GM12878 (cell line): Measurements from ENCODE around the gene TNFSF11. TPM values are rescaled to one million over a fixed set of nuclear protein-coding genes. Genes with fewer than 3 reads are reported as not detected.

Experiments
- ATF2 ChIP-seq: IDR thresholded peaks from 2 replicates; pipeline ENCODE4 v1.6.1; 2012; ENCODE audit warnings: low read length, inconsistent platforms
- ATF7 ChIP-seq: fragments of 450-650 bp; IDR thresholded peaks from 2 replicates; pipeline ENCODE4 v1.6.1; 2016; ENCODE audit warnings: low read depth, mild to moderate bottlenecking
- BCL11A ChIP-seq: IDR thresholded peaks from 2 replicates; pipeline ENCODE4 v1.6.1; 2011; ENCODE audit warnings: low read depth, low read length
- BMI1 ChIP-seq: fragments of 450-650 bp; IDR thresholded peaks from 2 replicates; pipeline ENCODE4 v1.6.1; 2016; ENCODE audit warnings: mild to moderate bottlenecking, moderate library complexity, borderline replicate concordance
- CEBPB ChIP-seq, 2 experiments: fragments of 150-350 bp in 1 of 2; IDR thresholded peaks; 2 replicates each; pipeline ENCODE4 v1.6.1; 2012 to 2014; ENCODE audit warnings: low read depth in 2 of 2, low read length in 2 of 2, borderline replicate concordance in 1 of 2, inconsistent platforms in 1 of 2
- CHD1 ChIP-seq: IDR thresholded peaks from 2 replicates; pipeline ENCODE4 v1.6.1; 2012; ENCODE audit warnings: low read depth, low read length, improper control_type of control experiment
- EZH2 ChIP-seq: IDR thresholded peaks from 2 replicates; pipeline ENCODE4 v1.6.1; 2012; ENCODE audit warnings: low read depth, mild to moderate bottlenecking, control low read depth, inconsistent platforms, low read length, borderline replicate concordance; ENCODE audit not compliant: control insufficient read depth
- HDAC6 ChIP-seq: fragments of 200-600 bp; sonication (generic); IDR thresholded peaks from one replicate; pipeline ENCODE4 v1.8.0; 2017; ENCODE audit warnings: antibody characterized with exemption; ENCODE audit not compliant: unreplicated experiment
- LARP7 ChIP-seq: fragments of 450-650 bp; IDR thresholded peaks from 2 replicates; pipeline ENCODE4 v1.6.1; 2017; ENCODE audit warnings: mild to moderate bottlenecking
- MTA3 ChIP-seq: IDR thresholded peaks from 2 replicates; pipeline ENCODE4 v1.6.1; 2012; ENCODE audit warnings: low read length, inconsistent platforms, borderline replicate concordance
- NRF1 ChIP-seq: conservative IDR thresholded peaks from 2 replicates; pipeline ENCODE4 v1.6.1; 2011; ENCODE audit warnings: mild to moderate bottlenecking, low read depth, low read length, improper control_type of control experiment
- PAX5 ChIP-seq: IDR thresholded peaks from 2 replicates; pipeline ENCODE4 v1.6.1; 2011; ENCODE audit warnings: low read depth, low read length, borderline replicate concordance
- PKNOX1 ChIP-seq: fragments of 450-650 bp; IDR thresholded peaks from 2 replicates; pipeline ENCODE4 v1.6.1; 2016; ENCODE audit warnings: mild to moderate bottlenecking
- POLR2A ChIP-seq: IDR thresholded peaks from 2 replicates; pipeline ENCODE4 v1.6.1; 2011; ENCODE audit warnings: low read depth, mild to moderate bottlenecking, low read length
- POLR2AphosphoS2 ChIP-seq: IDR thresholded peaks from 2 replicates; pipeline ENCODE4 v1.6.1; 2011; ENCODE audit warnings: low read depth, mild to moderate bottlenecking, low read length, improper control_type of control experiment, moderate library complexity
- POLR2AphosphoS5 ChIP-seq: IDR thresholded peaks from 2 replicates; pipeline ENCODE4 v1.6.1; 2011; ENCODE audit warnings: mild to moderate bottlenecking, low read length, inconsistent platforms
- RFX5 ChIP-seq: IDR thresholded peaks from 2 replicates; pipeline ENCODE4 v1.6.1; 2011; ENCODE audit warnings: low read depth, low read length, improper control_type of control experiment
- SP1 ChIP-seq: IDR thresholded peaks from one replicate; pipeline ENCODE4 v1.6.1; 2011; ENCODE audit warnings: low read depth, low read length
- SUPT20H ChIP-seq: IDR thresholded peaks from 2 replicates; pipeline ENCODE4 v1.6.1; 2011; ENCODE audit warnings: low read depth, mild to moderate bottlenecking, low read length, moderate library complexity, borderline replicate concordance; ENCODE audit not compliant: control insufficient read depth
- ZBTB4 ChIP-seq: fragments of 450-650 bp; formaldehyde crosslinking; IDR thresholded peaks from 2 replicates; pipeline ENCODE4 v1.4.0; 2022; ENCODE audit warnings: mild to moderate bottlenecking, moderate library complexity
- ZBTB40 ChIP-seq: fragments of 450-650 bp; IDR thresholded peaks from 2 replicates; pipeline ENCODE4 v1.6.1; 2016; ENCODE audit warnings: mild to moderate bottlenecking, moderate library complexity, borderline replicate concordance
- polyA plus RNA-seq, 11 experiments: library from polyadenylated mRNA; depleted of rRNA in 4 of 11; unstranded in 6 of 11; stranded (reverse) in 5 of 11; fragments of >200 nt; fragmentation: Nextera tagmentation in 4 of 11; fragmentation: Illumina TruSeq in 1 of 11; extraction: Ambion mirVana in 4 of 11; extraction: Trizol in 1 of 11; gene quantifications; 1 replicate in 1 of 11; 2 replicates in 10 of 11; pipeline versions ENCODE4 v1.2.1 to v1.2.3, GENCODE V29; 2011 to 2016; ENCODE audit warnings: inconsistent platforms in 2 of 11, missing spikeins in 2 of 11, low read depth in 1 of 11
- total RNA-seq, 4 experiments: library from RNA; depleted of rRNA in 3 of 4; stranded (reverse); fragments of >200 nt in 3 of 4; fragmentation: Illumina TruSeq in 1 of 4; extraction: Trizol in 1 of 4; gene quantifications; 2 replicates each; pipeline versions ENCODE4 v1.2.1 to v1.2.3, GENCODE V29; 2013 to 2021

Gene TNFSF11
- total and polyA plus RNA-seq, 10 of the 15 experiments (the other 5 are each of a cell fraction or from before 2014, with no cell fraction given): 0.86 to 14.8 (median 10.0) TPM

GRCh38 chr13:42548731-42549551 is 25.0 kb upstream of the TNFSF11 start (continued):
- peak; percentile 90 for TF ChIP-seq PKNOX1
- TF ChIP-seq ATF7: peak; percentile 93
- no peak for TF ChIP-seq NRF1
- no peak for TF ChIP-seq ZBTB4
- TF ChIP-seq PAX5: peak; percentile 99
- TF ChIP-seq ZBTB40: no peak; the same call in 1 of the 2 replicates
- peak; percentile 60 for TF ChIP-seq POLR2AphosphoS5
- TF ChIP-seq POLR2A: 0 out of 2 replicates have a peak, but pooled peaks have one; percentile 19
- peak; percentile 82 for TF ChIP-seq SP1
- TF ChIP-seq CEBPB (IDR thresholded peaks at IDR 0.05; ENCODE audit: borderline replicate concordance in 1 of 2, low read depth in 2 of 2, low read length in 2 of 2): no peak
- TF ChIP-seq LARP7: no peak
- no peak for TF ChIP-seq EZH2
- TF ChIP-seq POLR2AphosphoS2: no peak
- peak; percentile 87; the same call in 1 of the 2 replicates for TF ChIP-seq ATF2
- TF ChIP-seq MTA3: peak; percentile 86; the same call in 1 of the 2 replicates
- peak; percentile 100 for TF ChIP-seq BCL11A
- no peak for TF ChIP-seq HDAC6
- no peak for TF ChIP-seq CHD1
- no peak for TF ChIP-seq SUPT20H
- no peak for TF ChIP-seq RFX5
- TF ChIP-seq BMI1: peak; percentile 93
